HG03135 (cell line): ENCODE data around the gene LRCOL1.
A peak's percentile ranks its signal among the peaks of the same experiment; 100 is the strongest.
"Not testable (repeated sequence)": the region's sequence is repeated elsewhere in the genome, so short reads cannot be mapped to it uniquely, and the experiment has no call there.

ENCODE experiments used
- ATAC-seq: cut with Tn5 transposase; IDR thresholded peaks from one replicate; pipeline ENCODE4 v1.9.1; 2021; ENCODE audit warnings: mild to moderate bottlenecking, moderate library complexity; ENCODE audit not compliant: unreplicated experiment

The LRCOL1 gene

GRCh38 chr12:132602572-132603239, 7.7 kb downstream of the LRCOL1 start:
- no peak for ATAC-seq

- ATAC-seq, result no peak
These were observed 9.1 kb downstream of the LRCOL1 start for GRCh38 chr12:132601171-132601883.

GRCh38 chr12:132600048-132601032, 10.0 kb downstream of the LRCOL1 start:
- peak; percentile 44 for ATAC-seq

- ATAC-seq, result not testable (repeated sequence)
These were observed 10.9 kb downstream of the LRCOL1 start for GRCh38 chr12:132599502-132599901.

- ATAC-seq, result no peak
These were observed 12.8 kb downstream of the LRCOL1 start for GRCh38 chr12:132597333-132598316.

- ATAC-seq, result no peak
These were observed 14.4 kb downstream of the LRCOL1 start for GRCh38 chr12:132596016-132596415.

- ATAC-seq, result no peak
These were observed 15.2 kb downstream of the LRCOL1 start for GRCh38 chr12:132595183-132595582.

- ATAC-seq, result no peak
These were observed 16.4 kb downstream of the LRCOL1 start for GRCh38 chr12:132593938-132594358.

GRCh38 chr12:132593521-132593920, 16.9 kb downstream of the LRCOL1 start:
- no peak for ATAC-seq

- ATAC-seq, result no peak
These were observed 17.3 kb downstream of the LRCOL1 start for GRCh38 chr12:132593071-132593470.

GRCh38 chr12:132592282-132592970, 18.0 kb downstream of the LRCOL1 start:
- ATAC-seq, result no peak

GRCh38 chr12:132591107-132591935, 19.1 kb downstream of the LRCOL1 start:
- ATAC-seq, result no peak

GRCh38 chr12:132588821-132589669, 21.3 kb downstream of the LRCOL1 start:
- ATAC-seq, result no peak

- no peak for ATAC-seq
These were observed 22.1 kb downstream of the LRCOL1 start for GRCh38 chr12:132588319-132588718.

- no peak for ATAC-seq
These were observed 22.6 kb downstream of the LRCOL1 start for GRCh38 chr12:132587781-132588180.

- ATAC-seq, result no peak
These were observed 23.5 kb downstream of the LRCOL1 start for GRCh38 chr12:132586929-132587328.

- ATAC-seq, result no peak
These were observed 25.2 kb downstream of the LRCOL1 start for GRCh38 chr12:132585177-132585576.

- no peak for ATAC-seq
These were observed 26.0 kb downstream of the LRCOL1 start for GRCh38 chr12:132584429-132584828.
